Effector memory CD4-positive, alpha-beta T cell (primary cell): ENCODE data around the gene OR2L5.

Experiments
- DNase-seq, 3 donors: peaks; one replicate each; pipeline ENCODE4 v3.0.0-alpha.2; 2020
- H3K27ac ChIP-seq: 2 replicates; pipeline ENCODE4 v1.7.0; 2013; ENCODE audit warnings: mild to moderate bottlenecking, low read length, moderate library complexity; ENCODE audit not compliant: insufficient read depth, poor library complexity, severe bottlenecking
- H3K27me3 ChIP-seq: replicated peaks from 2 replicates; pipeline ENCODE4 v1.7.0; 2013; ENCODE audit warnings: mild to moderate bottlenecking, low read length; ENCODE audit not compliant: insufficient read depth, control insufficient read depth, poor library complexity, severe bottlenecking
- H3K36me3 ChIP-seq: 2 replicates; pipeline ENCODE4 v1.7.0; 2013; ENCODE audit warnings: mild to moderate bottlenecking, low read length, moderate library complexity; ENCODE audit not compliant: control insufficient read depth, insufficient read depth
- H3K4me1 ChIP-seq: 2 replicates; pipeline ENCODE4 v1.7.0; 2013; ENCODE audit warnings: low read length, mild to moderate bottlenecking; ENCODE audit not compliant: control insufficient read depth, insufficient read depth, poor library complexity, severe bottlenecking
- H3K4me3 ChIP-seq: 2 replicates; pipeline ENCODE4 v1.7.0; 2013; ENCODE audit warnings: low read length, low read depth, mild to moderate bottlenecking; ENCODE audit not compliant: insufficient read depth, poor library complexity, severe bottlenecking
- H3K9me3 ChIP-seq: 2 replicates; pipeline ENCODE4 v1.7.0; 2013; ENCODE audit warnings: mild to moderate bottlenecking, low read length, moderate library complexity; ENCODE audit not compliant: control insufficient read depth

OR2L5 gene

GRCh38 chr1:248045209-248045608 lies 31.7 kb downstream of the OR2L5 start:
- Histone ChIP-seq H3K27me3 (no peaks in the 10 kb centered on the region), H3K36me3 (no peaks in the 10 kb centered on the region), H3K9me3 (no peaks in the 10 kb centered on the region), H3K27ac (no peak overlapping the region), H3K4me3 (no peak overlapping the region), H3K4me1 (no peaks in the 10 kb centered on the region)
- DNase-seq: no peak

- DNase-seq: no peak
- Histone ChIP-seq H3K4me3 (no peak within 1 kb of the TSS), H3K27ac (no peak within 1 kb of the TSS), H3K36me3 (no peaks in the 10 kb centered on the region), H3K9me3 (no peaks in the 10 kb centered on the region), H3K4me1 (no peaks in the 10 kb centered on the region), H3K27me3 (no peaks in the 10 kb centered on the region)
Observed at GRCh38 chr1:248046536-248046935, 33.1 kb downstream of the OR2L5 start, which contains the start of gene OR2L3. Gene OR2L3, plus strand, starts transcription at chr1:248046836. Its CDS starts 13,846 bp downstream, at chr1:248060682.

DNA sequence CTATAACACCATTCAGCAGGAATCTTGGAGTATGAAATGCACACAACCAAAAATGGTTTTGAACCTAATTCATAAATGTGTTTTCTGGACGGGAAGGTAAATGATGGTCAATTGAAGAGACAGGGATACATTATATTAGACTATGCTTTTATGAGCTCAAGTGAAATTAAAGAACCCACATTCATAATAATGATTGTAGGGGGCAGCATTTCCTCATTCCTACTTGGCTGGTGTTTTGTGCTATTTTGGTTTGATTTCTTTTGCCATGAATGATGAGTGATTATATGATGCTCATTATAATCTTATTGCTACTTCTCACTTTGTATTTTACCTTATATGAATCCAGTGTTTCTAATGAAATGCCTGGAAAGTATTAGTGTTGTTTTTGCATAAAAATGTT lies 33.5 kb downstream of the OR2L5 start:
- Histone ChIP-seq H3K27ac (no peak overlapping the region), H3K36me3 (no peaks in the 10 kb centered on the region), H3K4me1 (no peaks in the 10 kb centered on the region), H3K9me3 (no peaks in the 10 kb centered on the region), H3K4me3 (no peak overlapping the region), H3K27me3 (no peaks in the 10 kb centered on the region)
- no peak for DNase-seq

GRCh38 chr1:248054671-248055070 lies 41.2 kb downstream of the OR2L5 start:
- Histone ChIP-seq H3K36me3 (no peaks in the 10 kb centered on the region), H3K4me1 (no peaks in the 10 kb centered on the region), H3K9me3 (no peaks in the 10 kb centered on the region), H3K4me3 (no peak overlapping the region), H3K27me3 (no peaks in the 10 kb centered on the region), H3K27ac (no peak overlapping the region)
- no peak for DNase-seq

DNA sequence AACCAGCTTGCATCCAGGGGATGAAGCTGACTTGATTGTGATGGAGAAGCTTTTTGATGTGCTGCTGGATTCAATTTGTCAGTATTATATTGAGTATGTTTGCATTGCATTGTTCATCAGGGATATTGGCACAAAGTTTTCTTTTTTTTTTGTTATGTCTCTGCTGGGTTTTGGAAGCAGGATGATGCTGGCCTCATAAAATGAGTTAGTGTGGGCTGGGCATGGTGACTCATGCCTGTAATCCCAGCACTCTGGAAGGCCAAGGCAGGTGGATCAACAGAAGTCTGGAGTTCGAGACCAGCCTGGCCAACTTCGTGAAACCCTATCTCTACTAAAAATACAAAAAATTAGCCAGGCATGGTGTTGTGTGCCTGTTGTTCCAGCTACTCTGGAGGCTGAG lies 41.8 kb downstream of the OR2L5 start:
- DNase-seq: no peak
- no peaks in the 10 kb centered on the region for H3K36me3 ChIP-seq
- H3K27ac ChIP-seq: no peak overlapping the region
- no peak overlapping the region for H3K4me3 ChIP-seq
- no peaks in the 10 kb centered on the region for H3K9me3 ChIP-seq
- no peaks in the 10 kb centered on the region for H3K4me1 ChIP-seq
- no peaks in the 10 kb centered on the region for H3K27me3 ChIP-seq

DNA sequence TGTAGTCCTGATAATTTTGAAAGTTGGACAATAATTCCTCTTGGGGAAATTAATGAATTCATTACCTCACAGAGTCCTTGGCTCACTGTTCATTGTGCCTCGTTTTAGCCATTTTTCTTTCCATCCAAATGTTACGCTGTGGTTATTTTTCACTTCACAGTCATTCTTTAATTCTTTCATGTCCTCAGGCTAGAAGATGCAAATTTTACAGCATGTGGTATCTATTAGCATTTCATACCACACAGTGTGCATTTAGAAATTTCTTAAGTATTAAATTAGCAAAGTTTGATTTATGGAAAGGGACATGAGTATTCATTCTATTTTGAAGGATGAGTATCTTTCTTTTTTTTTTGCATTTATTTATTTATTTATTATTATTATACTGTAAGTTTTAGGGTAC lies 51.6 kb downstream of the OR2L5 start:
- DNase-seq: no peak
- H3K9me3 ChIP-seq: no peaks in the 10 kb centered on the region
- no peak overlapping the region for H3K27ac ChIP-seq
- no peaks in the 10 kb centered on the region for H3K36me3 ChIP-seq
- no peaks in the 10 kb centered on the region for H3K4me1 ChIP-seq
- no peaks in the 10 kb centered on the region for H3K27me3 ChIP-seq
- no peak overlapping the region for H3K4me3 ChIP-seq

GRCh38 chr1:248065604-248066003 lies 52.1 kb downstream of the OR2L5 start:
- Histone ChIP-seq H3K27ac (no peak overlapping the region), H3K4me3 (no peak overlapping the region), H3K9me3 (no peaks in the 10 kb centered on the region), H3K36me3 (no peaks in the 10 kb centered on the region), H3K27me3 (no peaks in the 10 kb centered on the region), H3K4me1 (no peaks in the 10 kb centered on the region)
- no peak for DNase-seq
